ENCODE results near the gene TNIK.

Gene TNIK

GRCh38 chr3:171317171-171317570 lies 143.0 kb downstream of the TNIK start:
- no peaks in the 10 kb centered on the region for H3K36me3 Mint-ChIP-seq (ENCODE audit: low read depth)
- H3K4me3 Mint-ChIP-seq: no peak overlapping the region
- peaks cover 51% of the 10 kb centered on the region for H3K4me1 Mint-ChIP-seq
- no peak for DNase-seq
- no peaks in the 10 kb centered on the region for H3K27me3 Mint-ChIP-seq (ENCODE audit: low read depth, poor library complexity)
- no peak overlapping the region for H3K27ac Mint-ChIP-seq
- TF ChIP-seq CTCF (IDR thresholded peaks at IDR 0.05): no peak
- H3K9me3 Mint-ChIP-seq: no peaks in the 10 kb centered on the region

GRCh38 chr3:171315919-171316318 lies 144.3 kb downstream of the TNIK start:
- Mint-ChIP-seq H3K27me3 (ENCODE audit: low read depth, poor library complexity) (no peaks in the 10 kb centered on the region), H3K36me3 (ENCODE audit: low read depth) (no peaks in the 10 kb centered on the region), H3K4me1 (peaks cover 56% of the 10 kb centered on the region), H3K9me3 (no peaks in the 10 kb centered on the region), H3K27ac (peak overlapping the region; percentile 74), H3K4me3 (no peak overlapping the region)
- DNase-seq: no peak
- TF ChIP-seq CTCF (IDR thresholded peaks at IDR 0.05): no peak

GRCh38 chr3:171315101-171315500 lies 145.1 kb downstream of the TNIK start:
- no peak for DNase-seq
- Mint-ChIP-seq H3K9me3 (no peaks in the 10 kb centered on the region), H3K27me3 (ENCODE audit: low read depth, poor library complexity) (no peaks in the 10 kb centered on the region), H3K4me1 (peaks cover 60% of the 10 kb centered on the region), H3K27ac (peak overlapping the region; percentile 76), H3K4me3 (no peak overlapping the region), H3K36me3 (ENCODE audit: low read depth) (no peaks in the 10 kb centered on the region)
- no peak for TF ChIP-seq CTCF (IDR thresholded peaks at IDR 0.05)

GRCh38 chr3:171314341-171314740 lies 145.9 kb downstream of the TNIK start:
- no peak for DNase-seq
- Mint-ChIP-seq H3K9me3 (no peaks in the 10 kb centered on the region), H3K36me3 (ENCODE audit: low read depth) (no peaks in the 10 kb centered on the region), H3K27me3 (ENCODE audit: low read depth, poor library complexity) (no peaks in the 10 kb centered on the region), H3K4me1 (peaks cover 63% of the 10 kb centered on the region), H3K4me3 (no peak overlapping the region), H3K27ac (no peak overlapping the region)
- no peak for TF ChIP-seq CTCF (IDR thresholded peaks at IDR 0.05)

GRCh38 chr3:171313702-171314101 lies 146.5 kb downstream of the TNIK start:
- DNase-seq: no peak
- Mint-ChIP-seq H3K9me3 (peaks cover 1% of the 10 kb centered on the region), H3K27ac (no peak overlapping the region), H3K4me1 (peaks cover 63% of the 10 kb centered on the region), H3K27me3 (ENCODE audit: low read depth, poor library complexity) (no peaks in the 10 kb centered on the region), H3K4me3 (no peak overlapping the region), H3K36me3 (ENCODE audit: low read depth) (no peaks in the 10 kb centered on the region)
- no peak for TF ChIP-seq CTCF (IDR thresholded peaks at IDR 0.05)

GRCh38 chr3:171312741-171313140 lies 147.5 kb downstream of the TNIK start:
- H3K36me3 Mint-ChIP-seq (ENCODE audit: low read depth): peaks cover 9% of the 10 kb centered on the region
- peaks cover 11% of the 10 kb centered on the region for H3K9me3 Mint-ChIP-seq
- H3K4me3 Mint-ChIP-seq: no peak overlapping the region
- H3K27me3 Mint-ChIP-seq (ENCODE audit: low read depth, poor library complexity): no peaks in the 10 kb centered on the region
- no peak overlapping the region for H3K27ac Mint-ChIP-seq
- DNase-seq: no peak
- peaks cover 63% of the 10 kb centered on the region for H3K4me1 Mint-ChIP-seq
- no peak for TF ChIP-seq CTCF (IDR thresholded peaks at IDR 0.05)
